HG03196 (cell line): ENCODE measurements around the gene PHACTR3.

Experiments
- ATAC-seq: cut with Tn5 transposase; IDR thresholded peaks from one replicate; pipeline ENCODE4 v1.9.1; 2021; ENCODE audit not compliant: unreplicated experiment

PHACTR3 gene

DNA sequence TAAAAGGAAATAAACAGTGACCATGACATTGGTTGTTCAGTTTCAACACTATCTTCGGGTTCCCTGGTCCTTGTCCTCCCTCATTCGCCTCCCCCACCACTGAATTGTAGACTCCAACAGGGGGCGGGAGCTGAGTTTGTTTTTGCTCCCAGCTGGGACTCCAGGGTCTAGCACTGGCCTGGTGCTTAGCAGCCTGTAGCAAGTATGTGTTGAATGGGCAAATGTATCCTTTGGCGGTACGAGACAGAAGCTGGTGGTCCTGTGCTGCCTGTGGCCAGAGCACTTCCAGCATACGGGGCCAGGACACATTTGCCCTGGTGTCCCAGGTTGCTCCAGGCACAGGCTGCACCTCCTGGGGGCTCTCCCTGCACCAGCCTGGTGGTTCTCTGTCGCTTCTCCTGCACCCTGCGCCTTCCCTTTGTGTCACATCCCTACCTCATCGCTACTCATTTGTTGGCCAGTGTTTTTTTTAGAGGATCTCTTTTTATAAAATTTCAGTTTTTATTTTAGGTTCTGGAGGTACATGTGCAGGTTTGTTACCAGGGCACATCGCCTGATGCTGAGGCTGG, 40.1 kb downstream of the PHACTR3 start:
- no peak for ATAC-seq

DNA sequence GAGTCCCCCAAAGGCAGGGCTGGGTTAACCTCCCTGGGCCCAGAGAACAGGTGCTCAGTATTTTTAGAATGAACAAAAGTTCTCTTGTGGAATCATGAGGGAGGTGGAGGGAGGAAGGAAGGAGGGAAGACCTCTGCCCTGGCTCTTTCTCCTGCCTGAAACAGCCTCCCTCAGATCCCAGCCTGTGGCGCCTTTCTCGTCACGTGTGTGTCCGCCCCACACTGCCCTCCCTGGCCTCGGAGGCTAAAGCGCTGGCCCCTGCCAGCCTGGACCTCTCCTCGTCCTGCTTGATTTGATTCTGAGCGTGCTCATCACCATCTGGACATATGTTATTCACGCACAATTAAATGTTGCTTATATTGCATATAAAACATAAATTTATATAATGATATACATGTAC, 40.9 kb downstream of the PHACTR3 start:
- ATAC-seq, result no peak

DNA sequence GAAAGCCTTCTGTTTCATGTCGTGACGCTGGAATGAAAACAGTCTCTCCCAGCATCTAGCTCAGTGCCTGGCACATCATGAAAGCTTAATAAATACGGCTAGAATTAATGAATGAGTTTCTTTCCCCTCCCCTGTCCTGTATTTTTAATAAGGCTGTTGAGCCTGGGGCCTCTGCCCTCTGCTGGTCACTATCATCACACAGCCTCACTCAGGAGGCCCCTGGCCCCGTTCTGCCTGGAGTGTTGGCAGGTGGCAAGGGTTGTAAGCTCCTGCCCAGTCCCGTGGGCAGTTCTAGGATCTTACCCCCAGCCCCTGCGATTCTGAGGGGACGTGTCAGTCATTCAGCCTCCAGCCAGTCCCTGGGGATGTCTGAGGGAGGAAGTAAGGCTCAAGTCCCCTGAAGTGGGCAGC, 41.4 kb downstream of the PHACTR3 start:
- no peak for ATAC-seq

DNA sequence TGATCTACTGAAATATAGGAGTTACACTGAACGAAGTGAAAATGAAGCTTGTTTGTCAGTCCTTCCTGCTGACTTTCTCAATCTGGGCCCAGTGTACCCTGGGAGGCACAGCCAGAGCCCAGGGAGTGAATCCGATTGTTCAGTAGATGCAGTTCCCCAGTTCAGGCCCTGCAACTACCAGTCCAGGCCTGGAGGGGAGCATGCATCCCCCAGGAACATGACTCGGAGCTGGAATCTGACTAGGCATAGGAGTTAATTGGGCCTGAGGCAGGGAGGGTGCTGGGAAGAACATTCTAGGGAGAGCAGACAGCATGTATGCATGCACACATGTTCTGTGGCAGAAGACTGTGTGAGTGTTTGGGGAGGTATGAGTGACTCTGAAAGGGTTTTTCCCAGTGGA, 42.1 kb downstream of the PHACTR3 start:
- ATAC-seq, result no peak

DNA sequence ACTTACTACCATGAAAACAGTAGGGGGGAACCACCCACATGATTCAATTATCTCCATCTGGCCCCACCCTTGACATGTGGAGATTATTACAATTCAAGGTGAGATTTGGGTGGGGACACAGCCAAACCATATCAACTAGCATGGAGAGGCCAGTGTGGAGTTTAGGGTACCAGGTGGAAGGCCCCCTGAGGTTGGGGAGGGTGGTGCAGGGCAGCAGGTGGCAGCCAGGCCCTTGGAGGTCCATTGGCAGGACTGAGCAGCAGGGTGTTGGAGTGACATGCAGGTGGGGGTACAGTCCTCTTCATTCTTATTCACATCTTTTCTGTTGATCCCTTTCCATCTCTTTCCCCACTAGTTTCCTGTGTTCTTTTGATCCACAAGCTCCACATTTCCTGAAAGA, 42.9 kb downstream of the PHACTR3 start:
- no peak for ATAC-seq

DNA sequence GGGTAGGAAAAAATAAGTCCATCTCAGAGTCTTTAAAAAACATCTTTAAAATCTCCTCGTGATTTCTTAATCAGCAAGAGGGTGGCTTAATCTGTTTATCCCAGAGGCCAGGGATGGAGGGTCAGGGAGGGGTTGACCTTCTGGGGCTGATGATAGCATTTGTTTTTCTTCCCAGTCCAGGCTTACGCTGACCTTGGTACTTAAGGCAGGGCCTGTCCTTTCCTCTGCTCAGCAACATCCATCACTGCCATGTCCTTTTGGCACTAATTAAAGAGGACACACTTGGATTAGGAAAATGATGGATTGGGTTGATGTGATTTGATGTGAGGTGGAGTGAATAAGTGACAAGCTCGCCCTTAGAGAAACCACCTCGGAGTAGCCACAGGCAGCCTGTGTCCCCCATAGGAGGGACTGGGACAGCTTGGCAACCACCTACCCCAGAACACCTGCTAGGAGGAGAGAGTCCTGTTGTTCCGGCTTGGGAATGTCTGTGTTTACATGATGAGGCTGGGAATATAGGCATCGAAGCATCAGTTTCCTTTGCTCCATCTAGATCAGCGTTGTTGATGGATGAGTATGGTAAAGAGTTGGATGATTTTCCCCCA, 44.2 kb downstream of the PHACTR3 start:
- ATAC-seq, result no peak

DNA sequence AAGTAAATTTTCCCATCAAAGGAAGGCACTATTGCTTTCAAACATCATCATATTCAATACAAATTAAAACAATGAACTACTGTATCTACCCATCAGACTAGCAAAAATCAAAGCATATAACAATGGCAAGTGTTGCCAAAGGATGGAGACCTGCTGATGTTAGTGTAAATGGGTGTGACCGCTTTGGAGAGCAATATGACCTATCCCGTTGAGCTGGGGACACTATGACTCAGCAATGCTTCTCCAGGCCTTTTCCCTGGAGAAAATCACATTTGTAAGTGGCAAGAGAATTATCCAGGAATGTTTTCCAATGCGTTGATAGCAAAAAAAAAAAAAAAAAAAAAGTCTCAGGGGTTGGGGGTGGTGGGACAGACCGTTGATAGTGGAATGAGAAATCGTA, 46.1 kb downstream of the PHACTR3 start:
- ATAC-seq, result no peak

DNA sequence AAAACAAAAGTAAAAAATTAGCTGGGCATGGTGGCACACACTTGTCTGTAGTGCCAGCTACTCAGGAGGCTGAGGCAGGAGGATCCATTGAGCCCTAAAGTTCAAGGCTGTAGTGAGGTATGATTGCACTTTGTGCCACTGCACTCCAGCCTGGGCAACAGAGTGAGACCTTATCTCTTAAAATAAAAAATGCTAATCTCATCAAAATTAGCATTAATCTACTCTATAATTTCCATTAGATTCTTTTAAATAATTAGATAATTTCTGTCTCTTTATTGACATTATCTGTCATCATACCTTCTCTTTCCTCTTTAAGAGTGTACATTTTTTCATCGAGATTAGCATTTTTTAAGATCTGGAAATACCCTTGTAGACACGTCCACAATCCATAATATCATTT, 48.0 kb downstream of the PHACTR3 start:
- no peak for ATAC-seq

DNA sequence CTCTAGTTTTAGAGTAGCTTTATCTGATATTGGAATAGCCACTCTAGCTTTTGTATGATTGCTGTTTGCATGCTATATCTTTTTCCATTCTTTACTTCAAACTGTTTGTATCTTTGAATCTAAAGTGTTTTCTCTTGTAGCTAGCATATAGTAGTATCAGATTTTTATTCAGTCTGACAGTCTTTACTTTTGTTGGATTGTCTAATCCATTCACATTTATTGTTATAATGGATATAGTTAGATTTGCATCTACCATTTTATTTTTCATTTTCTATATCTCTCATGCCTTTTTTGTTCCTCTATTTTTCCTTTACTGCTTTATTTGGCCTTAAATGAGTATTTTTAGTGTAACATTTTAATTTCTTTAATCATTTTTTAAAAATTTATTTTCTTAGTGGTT, 52.1 kb downstream of the PHACTR3 start:
- no peak for ATAC-seq

DNA sequence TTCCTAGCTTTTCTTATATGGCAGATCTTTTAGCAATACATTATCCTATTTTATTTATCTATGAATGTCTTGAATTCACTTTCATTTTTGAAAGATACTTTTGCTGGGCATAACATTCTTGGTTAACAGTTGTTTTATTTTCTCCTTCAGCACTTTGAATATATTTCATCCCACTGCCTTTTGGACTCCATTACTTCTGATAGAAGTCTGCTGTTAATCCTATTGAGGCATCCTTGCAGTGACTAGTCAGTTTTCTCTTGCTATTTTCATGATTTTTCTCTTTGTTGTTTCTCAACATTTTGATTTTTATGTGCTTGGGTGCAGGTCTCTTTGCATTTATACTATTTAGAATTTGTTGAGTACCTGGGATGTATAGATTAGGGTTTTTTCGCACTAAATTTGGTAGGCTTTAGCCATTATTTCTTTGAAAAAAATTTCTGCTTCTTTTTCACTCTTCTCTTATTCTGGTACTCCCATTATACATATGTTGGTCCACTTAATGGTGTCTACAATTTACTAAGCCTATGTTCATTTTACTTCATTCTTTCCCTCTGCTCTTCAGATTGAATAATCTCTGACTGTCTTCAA, 53.2 kb downstream of the PHACTR3 start:
- ATAC-seq, result no peak

DNA sequence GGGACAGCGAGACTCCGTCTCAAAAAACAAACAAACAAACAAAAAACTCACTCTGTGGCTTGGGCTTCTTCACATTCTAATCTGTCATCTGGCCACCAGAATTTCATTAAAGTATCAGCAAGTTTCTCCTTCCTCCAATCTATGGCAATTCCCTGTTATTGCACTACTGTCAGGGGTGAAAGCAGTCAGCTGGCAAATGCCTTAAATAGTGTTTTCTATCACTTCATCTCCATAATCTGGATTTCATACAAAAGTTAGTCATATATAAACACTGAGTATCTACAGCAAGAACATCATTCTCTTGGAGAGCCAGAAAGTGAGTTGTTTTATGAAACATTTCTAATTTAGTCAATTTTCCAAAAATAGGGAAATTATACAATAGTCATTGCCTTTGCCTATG, 56.1 kb downstream of the PHACTR3 start:
- ATAC-seq, result no peak

DNA sequence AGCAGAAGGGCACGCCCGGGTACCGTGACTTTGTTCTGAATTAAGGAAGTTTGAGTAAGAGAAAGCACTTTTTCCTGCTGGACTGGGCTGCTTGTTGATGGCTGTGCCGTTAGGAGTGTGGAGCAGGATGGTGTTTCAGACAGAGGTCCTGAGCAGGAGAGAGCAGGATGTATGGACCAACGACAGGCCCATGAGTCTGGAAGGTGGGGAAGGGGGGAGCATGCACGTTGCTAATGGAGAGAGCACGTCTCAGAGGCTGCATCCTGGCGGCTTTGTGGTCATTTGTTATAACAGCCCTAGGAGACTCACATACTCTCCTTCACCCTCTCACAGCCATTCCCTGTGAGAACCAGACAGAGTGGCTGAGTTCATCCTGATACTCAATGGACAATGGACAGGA, 56.8 kb downstream of the PHACTR3 start:
- ATAC-seq, result no peak

DNA sequence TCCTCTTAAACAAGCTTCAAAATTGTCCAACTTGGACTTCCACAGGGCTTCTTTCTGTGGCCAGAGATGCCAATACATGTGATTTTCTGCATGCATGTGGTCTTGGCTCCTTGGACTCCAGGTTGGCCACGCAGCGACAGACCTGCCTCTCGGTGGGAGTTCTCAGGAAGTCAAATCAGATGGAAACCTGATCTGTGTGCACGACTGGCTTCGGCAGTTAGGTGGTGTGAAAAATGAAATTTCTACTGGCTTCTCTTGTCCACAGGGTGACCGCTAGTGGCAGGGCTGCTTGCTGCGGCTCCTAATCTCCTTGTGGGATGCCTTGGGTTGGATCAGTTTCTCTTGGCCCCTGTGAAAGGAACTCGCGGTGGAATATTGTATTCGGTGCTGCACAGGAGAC, 57.3 kb downstream of the PHACTR3 start:
- ATAC-seq, result no peak

DNA sequence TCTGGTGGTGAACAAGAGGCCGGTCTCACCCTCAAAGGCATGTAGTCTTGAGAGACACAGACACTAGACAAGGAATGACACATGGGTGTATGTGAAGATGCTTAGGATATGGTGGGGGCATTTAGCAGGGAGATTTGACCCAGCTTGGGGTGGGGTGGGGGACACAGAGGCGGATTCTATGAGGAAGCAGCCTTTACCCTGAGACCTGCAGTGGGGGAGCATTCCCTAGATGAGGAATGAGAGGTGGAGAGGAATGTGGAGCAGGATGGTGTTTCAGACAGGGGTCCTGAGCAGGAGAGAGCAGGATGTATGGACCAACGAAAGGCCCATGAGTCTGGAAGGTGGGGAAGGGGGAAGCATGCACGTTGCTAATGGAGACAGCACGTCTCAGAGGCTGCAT, 57.8 kb downstream of the PHACTR3 start:
- ATAC-seq, result no peak

DNA sequence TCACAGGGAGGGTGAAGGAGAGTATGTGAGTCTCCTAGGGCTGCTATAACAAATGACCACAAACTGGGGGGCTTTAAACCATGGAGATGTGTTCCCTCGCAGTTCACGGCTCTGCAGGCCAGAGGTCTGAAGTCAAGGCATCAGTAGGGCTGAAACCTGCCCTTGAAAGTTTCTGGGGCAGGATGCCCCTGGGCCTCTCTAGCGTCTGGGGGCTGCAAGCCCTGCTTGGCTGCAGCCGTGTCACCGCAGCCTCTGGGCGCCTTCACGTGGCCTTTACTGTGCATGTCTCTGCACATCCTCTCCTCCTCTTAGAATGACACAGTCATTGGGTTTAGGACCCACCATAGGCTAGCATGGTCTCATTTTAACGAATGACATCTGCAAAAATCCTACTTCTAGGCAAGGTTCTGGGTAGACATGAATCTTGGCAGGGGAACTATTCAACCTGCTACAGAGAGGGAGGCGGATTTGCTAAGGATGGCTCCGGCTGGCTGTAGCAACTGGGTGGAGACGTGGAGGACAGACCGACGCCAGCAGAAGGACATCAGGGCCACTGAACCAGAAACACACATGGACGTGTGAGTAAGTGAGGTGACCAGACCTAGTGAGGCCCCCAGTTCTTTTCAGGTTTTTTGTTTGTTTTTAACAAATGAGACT, 58.6 kb downstream of the PHACTR3 start:
- no peak for ATAC-seq

DNA sequence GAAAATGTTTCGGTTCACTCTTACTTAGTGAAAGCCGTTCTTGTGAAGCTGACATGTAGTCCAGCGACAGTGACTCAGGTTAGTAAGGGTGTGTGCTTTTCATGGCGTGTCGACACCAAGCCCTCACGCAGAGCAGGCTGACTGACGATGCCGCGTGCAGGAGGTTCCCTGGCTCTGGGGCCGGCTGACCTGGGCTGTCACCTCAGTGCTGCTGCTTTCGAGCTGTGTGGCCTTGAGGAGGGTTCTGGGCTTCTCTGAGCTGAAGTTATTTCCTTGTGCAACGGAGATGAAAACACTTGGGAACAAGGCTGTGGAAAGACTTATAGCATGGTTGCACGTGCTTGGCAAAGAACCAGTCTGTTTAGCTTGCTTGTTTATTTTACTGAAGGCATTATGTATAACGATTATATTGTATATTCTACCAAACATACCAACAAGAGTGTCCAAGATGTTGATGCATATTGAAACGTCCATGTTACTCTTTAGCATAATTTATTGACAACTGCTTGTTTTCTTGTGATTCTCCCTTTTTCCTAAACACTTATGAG, 59.2 kb downstream of the PHACTR3 start:
- ATAC-seq, result no peak

DNA sequence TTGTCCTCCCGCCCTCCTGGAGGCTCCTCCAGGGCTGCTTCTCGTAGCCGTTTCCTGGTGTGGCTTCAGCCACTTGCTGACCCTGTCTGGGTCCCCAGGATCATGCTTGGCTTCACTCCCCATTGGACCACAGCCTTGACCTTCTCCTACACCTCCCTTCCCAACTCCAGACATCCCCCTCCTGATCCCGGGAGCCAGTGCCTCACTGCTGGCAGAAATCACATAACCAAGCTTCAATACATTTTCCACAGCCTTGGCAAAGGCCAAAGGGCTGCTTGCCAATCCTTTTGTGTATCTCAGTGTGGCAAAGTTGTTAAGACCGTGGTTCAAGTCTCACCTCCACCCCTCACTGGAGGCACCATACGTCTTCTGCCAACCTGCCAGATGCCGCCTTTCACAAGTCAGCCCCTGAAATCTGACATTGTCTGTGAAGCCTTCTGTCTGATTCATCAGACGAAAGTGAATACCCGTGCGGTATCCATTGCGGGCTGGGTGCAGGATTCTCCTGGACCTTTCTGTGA, 60.1 kb downstream of the PHACTR3 start:
- no peak for ATAC-seq

DNA sequence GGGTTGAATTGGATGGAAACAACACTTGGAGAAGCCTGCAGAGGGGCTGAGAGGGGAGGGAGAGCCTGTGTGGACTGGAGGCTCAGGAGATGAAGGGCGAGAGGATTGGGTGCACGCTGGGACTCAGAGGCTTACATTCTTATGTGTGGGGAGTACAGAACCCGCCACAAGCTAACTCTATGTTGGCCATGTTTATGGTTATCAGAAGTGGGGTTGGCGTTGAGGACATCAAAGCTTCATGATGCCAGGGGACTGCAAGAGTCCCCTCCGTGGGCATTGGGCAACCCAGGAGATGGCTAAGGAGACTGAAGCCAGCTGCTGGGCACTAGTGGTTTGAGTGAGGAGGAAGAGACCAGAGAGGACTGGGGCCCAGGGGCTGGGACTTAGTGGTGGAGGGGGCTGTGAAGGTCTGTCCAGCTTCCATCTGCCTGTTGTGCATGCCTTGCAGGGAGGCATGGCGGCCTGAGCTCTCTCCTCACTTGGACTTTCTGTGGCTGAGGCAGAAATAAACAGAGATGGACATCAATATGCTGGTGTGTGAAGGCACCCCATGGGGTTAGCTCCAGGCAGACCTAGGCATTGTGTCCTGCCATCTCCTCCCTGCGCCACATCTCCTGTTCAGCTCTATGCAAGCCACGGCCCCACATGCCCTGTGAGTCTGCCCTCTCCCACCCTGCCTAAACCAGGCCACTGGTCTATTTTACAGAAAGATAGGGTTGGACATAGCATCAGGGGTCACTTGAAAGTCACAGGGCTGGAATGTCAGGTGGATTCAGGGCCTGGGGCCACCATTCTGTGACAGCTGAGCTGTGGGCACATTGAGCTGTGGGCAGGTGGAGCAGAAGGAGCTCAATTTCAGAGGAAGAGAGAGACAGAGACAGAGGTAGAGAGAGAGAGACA, 61.6 kb downstream of the PHACTR3 start:
- no peak for ATAC-seq

DNA sequence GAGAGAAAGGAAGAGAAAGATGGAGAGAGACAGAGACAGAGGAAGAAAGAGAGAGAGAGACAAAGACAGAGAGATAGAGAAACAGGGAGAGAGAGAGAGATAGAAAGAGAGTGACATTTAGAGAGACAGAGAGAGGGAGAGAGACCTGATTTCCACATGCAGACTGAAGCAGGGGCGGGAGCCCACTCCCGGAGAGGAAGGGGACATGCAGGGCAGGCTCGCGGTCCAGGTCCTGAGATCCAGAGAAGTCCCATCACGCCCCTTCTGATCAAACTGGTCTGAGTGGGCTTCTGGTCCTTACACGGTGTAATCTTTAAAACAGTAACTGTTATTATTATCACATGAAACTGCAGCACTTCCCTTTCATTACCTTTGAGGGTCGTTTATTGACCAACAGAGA, 62.2 kb downstream of the PHACTR3 start:
- ATAC-seq, result no peak

DNA sequence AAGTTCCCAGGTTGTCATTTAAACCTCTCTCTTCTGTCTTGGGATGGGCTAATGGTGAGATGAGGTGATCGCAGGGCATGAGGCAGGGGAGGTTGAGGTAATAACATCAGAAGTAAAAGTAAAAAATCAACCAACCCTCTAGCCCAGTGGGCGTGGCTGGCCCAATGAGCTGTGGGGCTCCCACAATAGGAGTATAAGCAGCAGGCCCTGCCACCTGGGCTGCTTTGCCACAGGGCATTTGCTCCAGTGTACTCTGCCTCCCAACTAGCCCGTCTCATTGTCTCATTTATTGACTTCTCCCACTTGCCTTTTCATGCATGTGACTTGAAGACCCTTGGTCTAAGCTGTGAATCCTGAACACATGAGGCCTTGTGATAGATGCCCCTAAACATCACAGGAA, 62.8 kb downstream of the PHACTR3 start:
- no peak for ATAC-seq

DNA sequence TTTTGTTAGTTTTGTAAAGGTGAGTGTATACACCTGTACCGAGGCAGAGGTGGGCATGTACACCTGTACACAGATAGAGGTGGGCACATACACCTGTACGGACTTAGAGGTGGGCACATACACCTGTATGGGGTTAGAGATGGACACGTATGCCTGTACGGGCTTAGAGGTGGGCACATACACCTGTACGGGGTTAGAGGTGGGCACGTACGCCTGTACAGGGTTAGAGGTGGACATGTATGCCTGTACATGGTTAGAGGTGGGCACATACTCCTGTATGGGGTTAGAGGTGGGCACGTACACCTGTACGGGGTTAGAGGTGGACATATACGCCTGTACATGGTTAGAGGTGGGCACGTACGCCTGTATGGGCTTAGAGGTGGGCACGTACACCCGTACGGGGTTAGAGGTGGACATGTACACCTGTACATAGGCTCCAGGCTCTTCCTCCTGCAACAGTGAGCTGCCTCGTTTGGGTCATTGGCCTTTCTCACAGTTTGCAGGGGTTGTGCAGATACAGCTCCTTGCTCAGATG, 63.7 kb downstream of the PHACTR3 start:
- no peak for ATAC-seq
